HS-27A (cell line): ENCODE results near the gene MFAP3L.

Source experiments
- DNase-seq: peaks from one replicate; pipeline ENCODE4 v3.0.0-alpha.2; 2012; ENCODE audit warnings: low read depth, missing footprints

MFAP3L gene

DNA sequence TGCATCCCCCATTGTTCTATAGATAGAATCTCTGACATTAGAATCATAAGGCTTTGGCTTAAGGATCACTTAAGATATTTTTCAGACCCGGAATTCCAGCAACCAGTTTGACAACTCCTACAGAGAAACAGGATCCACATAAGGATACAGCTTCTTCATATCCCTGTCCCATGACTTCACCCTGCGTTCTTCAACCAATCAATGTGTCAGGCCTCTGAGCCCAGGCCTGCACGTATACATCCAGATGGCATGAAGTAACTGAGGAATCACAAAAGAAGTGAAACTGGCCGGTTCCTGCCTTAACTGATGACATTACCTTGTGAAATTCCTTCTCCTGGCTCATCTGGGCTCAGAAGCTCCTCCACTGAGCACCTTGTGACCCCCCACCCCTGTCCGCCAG lies 85.1 kb downstream of the MFAP3L start:
- DNase-seq = no peak

DNA sequence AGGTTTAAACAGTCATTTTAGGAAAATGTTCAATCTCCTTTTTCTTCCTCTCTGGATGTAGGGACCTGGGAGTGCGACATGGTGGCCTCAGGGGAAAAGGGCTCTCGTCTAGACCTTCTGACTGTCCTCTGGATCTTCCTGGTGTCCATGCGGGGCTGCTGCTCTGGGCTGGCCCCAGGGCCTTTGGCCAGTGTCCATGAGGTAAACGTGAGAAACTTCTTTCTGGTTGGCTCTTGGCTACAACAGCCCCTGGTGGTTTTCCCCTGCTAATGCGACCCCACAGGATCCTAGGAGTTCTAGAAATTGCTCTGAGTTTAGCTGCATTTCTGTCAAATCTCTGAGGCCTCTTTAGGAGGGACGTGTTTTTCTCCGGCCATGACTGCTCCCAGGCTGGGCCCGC lies 85.7 kb downstream of the MFAP3L start:
- no peak for DNase-seq
